HEK293T (cell line): ENCODE measurements around the gene NKX1-2.

Experiments
- BHLHE40 ChIP-seq: fragments of 450-650 bp; IDR thresholded peaks from 2 replicates; pipeline ENCODE4 v1.6.1; 2016; ENCODE audit warnings: mild to moderate bottlenecking, moderate library complexity, borderline replicate concordance
- ELF4 ChIP-seq: fragments of 450-650 bp; IDR thresholded peaks from 2 replicates; pipeline ENCODE4 v1.6.1; 2017; ENCODE audit warnings: antibody characterized with exemption
- FOXA1 ChIP-seq: fragments of 450-650 bp; IDR thresholded peaks from 2 replicates; pipeline ENCODE4 v1.6.1; 2016; ENCODE audit warnings: mild to moderate bottlenecking
- FOXK2 ChIP-seq: fragments of 450-650 bp; IDR thresholded peaks from 2 replicates; pipeline ENCODE4 v1.6.1; 2016; ENCODE audit warnings: mild to moderate bottlenecking
- FOXM1 ChIP-seq: fragments of 450-650 bp; IDR thresholded peaks from 2 replicates; pipeline ENCODE4 v1.6.1; 2017; ENCODE audit warnings: mild to moderate bottlenecking, borderline replicate concordance
- HDGF ChIP-seq: fragments of 450-650 bp; IDR thresholded peaks from 2 replicates; pipeline ENCODE4 v1.6.1; 2017; ENCODE audit warnings: antibody characterized with exemption, borderline replicate concordance
- L3MBTL2 ChIP-seq: fragments of 450-650 bp; conservative IDR thresholded peaks from 2 replicates; pipeline ENCODE4 v1.6.1; 2016; ENCODE audit warnings: mild to moderate bottlenecking
- NFRKB ChIP-seq: fragments of 450-650 bp; IDR thresholded peaks from 2 replicates; pipeline ENCODE4 v1.6.1; 2016; ENCODE audit warnings: mild to moderate bottlenecking, moderate library complexity
- SP1 ChIP-seq: fragments of 450-650 bp; IDR thresholded peaks from 2 replicates; pipeline ENCODE4 v1.6.1; 2017
- SUZ12 ChIP-seq: fragments of 450-650 bp; IDR thresholded peaks from 2 replicates; pipeline ENCODE4 v1.6.1; 2016; ENCODE audit warnings: mild to moderate bottlenecking
- TARDBP ChIP-seq: fragments of 450-650 bp; IDR thresholded peaks from 2 replicates; pipeline ENCODE4 v1.6.1; 2016
- ZNF384 ChIP-seq: fragments of 450-650 bp; IDR thresholded peaks from 2 replicates; pipeline ENCODE4 v1.6.1; 2016
- TF ChIP-seq, protein P1 (sequence below): fragments of 450-650 bp; IDR thresholded peaks from 2 replicates; pipeline ENCODE4 v1.6.1; 2016

DNA sequence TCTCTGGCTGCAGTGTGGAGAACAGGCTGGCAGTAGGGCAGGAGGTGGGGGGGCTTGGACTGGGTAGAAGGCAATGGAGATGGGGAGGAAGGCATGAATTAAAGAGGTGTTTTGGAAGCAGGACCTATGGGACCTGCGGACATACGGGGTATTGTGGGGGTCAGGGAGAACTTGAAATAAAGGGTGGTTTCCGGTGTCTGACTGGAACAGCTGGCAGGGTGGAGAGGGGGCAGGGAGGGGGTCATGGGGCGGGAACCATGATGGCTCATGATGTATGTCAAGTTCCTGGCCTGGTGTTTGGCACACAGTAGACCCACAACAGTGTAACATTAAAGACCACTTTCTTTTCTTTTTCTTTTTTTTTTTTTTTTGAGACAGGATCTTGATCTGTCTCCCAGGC lies 17.3 kb upstream of the NKX1-2 start:
- TF ChIP-seq TARDBP (no peak), NFRKB (no peak), SUZ12 (no peak), L3MBTL2 (no peak), FOXK2 (no peak), FOXA1 (no peak), SP1 (no peak), BHLHE40 (no peak), ZNF384 (no peak), ELF4 (no peak), FOXM1 (no peak), HDGF (no peak)
- TF ChIP-seq, protein P1, sequence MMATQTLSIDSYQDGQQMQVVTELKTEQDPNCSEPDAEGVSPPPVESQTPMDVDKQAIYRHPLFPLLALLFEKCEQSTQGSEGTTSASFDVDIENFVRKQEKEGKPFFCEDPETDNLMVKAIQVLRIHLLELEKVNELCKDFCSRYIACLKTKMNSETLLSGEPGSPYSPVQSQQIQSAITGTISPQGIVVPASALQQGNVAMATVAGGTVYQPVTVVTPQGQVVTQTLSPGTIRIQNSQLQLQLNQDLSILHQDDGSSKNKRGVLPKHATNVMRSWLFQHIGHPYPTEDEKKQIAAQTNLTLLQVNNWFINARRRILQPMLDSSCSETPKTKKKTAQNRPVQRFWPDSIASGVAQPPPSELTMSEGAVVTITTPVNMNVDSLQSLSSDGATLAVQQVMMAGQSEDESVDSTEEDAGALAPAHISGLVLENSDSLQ, result no peak
